K562 (cell line): ENCODE data around the gene NCAM2. TPM values are rescaled to one million over a fixed set of nuclear protein-coding genes. Genes with fewer than 3 reads are reported as not detected.
A peak's percentile ranks its signal among the peaks of the same experiment; 100 is the strongest.

Experiments used
- EGR1 ChIP-seq: fragments of 450-650 bp; conservative IDR thresholded peaks from 2 replicates; pipeline ENCODE4 v1.6.1; 2017; ENCODE audit warnings: mild to moderate bottlenecking
- EHMT2 ChIP-seq: fragments of 450-650 bp; IDR thresholded peaks from 2 replicates; pipeline ENCODE4 v1.6.1; 2018; ENCODE audit warnings: antibody characterized with exemption
- FOXJ2 ChIP-seq: fragments of 200-800 bp; sonication (Bioruptor generic); IDR thresholded peaks from 2 replicates; pipeline ENCODE4 v1.6.1; 2016; ENCODE audit warnings: missing genetic modification characterization, missing compliant biosample characterization
- HIVEP1 ChIP-seq: fragments of 250-450 bp; sonication (Bioruptor Pico); IDR thresholded peaks from 2 replicates; pipeline ENCODE4 v1.4.0; 2020; ENCODE audit warnings: mild to moderate bottlenecking
- KDM1A ChIP-seq, 2 experiments: fragments of 450-650 bp; IDR thresholded peaks; 2 replicates each; pipeline ENCODE4 v1.6.1; 2016; ENCODE audit warnings: mild to moderate bottlenecking in 2 of 2
- KDM4B ChIP-seq, 2 experiments: fragments of 450-650 bp in 1 of 2; sonication (generic) in 1 of 2; IDR thresholded peaks; 2 replicates each; pipeline ENCODE4 v1.6.1; 2016 to 2017; ENCODE audit warnings: borderline replicate concordance in 2 of 2, antibody characterized with exemption in 1 of 2, low read depth in 1 of 2, mild to moderate bottlenecking in 1 of 2
- MTA3 ChIP-seq: fragments of 450-650 bp; formaldehyde crosslinking; IDR thresholded peaks from 2 replicates; pipeline ENCODE4 v1.6.1; 2017; ENCODE audit warnings: mild to moderate bottlenecking, borderline replicate concordance
- NCOA2 ChIP-seq, 2 experiments: fragments of 450-650 bp; IDR thresholded peaks; 2 replicates each; pipeline ENCODE4 v1.6.1; 2018; ENCODE audit warnings: mild to moderate bottlenecking in 2 of 2, moderate library complexity in 1 of 2; ENCODE audit not compliant: partially characterized antibody in 2 of 2
- OTX1 ChIP-seq: fragments of 450-650 bp; formaldehyde crosslinking; IDR thresholded peaks from 2 replicates; pipeline ENCODE4 v1.4.0; 2022; ENCODE audit warnings: mild to moderate bottlenecking
- RBM39 ChIP-seq: fragments of 200-400 bp; formaldehyde crosslinking; optimal IDR thresholded peaks from 2 replicates; pipeline ENCODE3; 2018; ENCODE audit warnings: low read depth, low read length
- TAF9B ChIP-seq: fragments of 450-650 bp; IDR thresholded peaks from 2 replicates; pipeline ENCODE4 v1.6.1; 2018; ENCODE audit warnings: mild to moderate bottlenecking; ENCODE audit not compliant: partially characterized antibody
- U2AF2 ChIP-seq: fragments of 200-400 bp; formaldehyde crosslinking; optimal IDR thresholded peaks from 2 replicates; pipeline ENCODE3; 2017; ENCODE audit warnings: low read depth, mild to moderate bottlenecking, low read length
- ZNF384 ChIP-seq: IDR thresholded peaks from 2 replicates; pipeline ENCODE4 v1.6.1; 2012; ENCODE audit warnings: low read depth, low read length, improper control_type of control experiment
- ZNF408 ChIP-seq: fragments of 250-450 bp; sonication (Bioruptor Pico); IDR thresholded peaks from 2 replicates; pipeline ENCODE4 v1.4.0; 2020; ENCODE audit warnings: low read depth, mild to moderate bottlenecking, moderate library complexity
- ZNF507 ChIP-seq: conservative IDR thresholded peaks from 2 replicates; pipeline ENCODE4 v1.6.1; 2017; ENCODE audit warnings: missing genetic modification characterization, missing compliant biosample characterization
- polyA plus RNA-seq, 8 experiments: library from polyadenylated mRNA; depleted of rRNA in 4 of 8; stranded (reverse) in 5 of 8; unstranded in 3 of 8; fragments of >200 nt; fragmentation: Nextera tagmentation in 2 of 8; fragmentation: Illumina TruSeq in 1 of 8; extraction: Ambion mirVana in 2 of 8; extraction: Trizol in 1 of 8; gene quantifications; 2 replicates each; pipeline versions ENCODE4 v1.2.1 to v1.2.3, GENCODE V29; 2011 to 2014; ENCODE audit warnings: inconsistent platforms in 1 of 8, missing spikeins in 1 of 8
- total RNA-seq, 7 experiments: library from RNA; depleted of rRNA in 6 of 7; stranded (reverse); fragments of >200 nt in 6 of 7; fragmentation: Illumina TruSeq in 2 of 7; extraction: Trizol in 2 of 7; gene quantifications; 2 replicates each; pipeline versions ENCODE4 v1.2.1 to v1.2.3, GENCODE V29; 2011 to 2021; ENCODE audit warnings: low replicate concordance in 1 of 7
- TF ChIP-seq, protein P1 (sequence below): sonication (generic); formaldehyde crosslinking; IDR thresholded peaks from 2 replicates; pipeline ENCODE4 v1.8.0; 2023; ENCODE audit warnings: mild to moderate bottlenecking, missing genetic modification reagents
- TF ChIP-seq, protein P2 (sequence below): fragments of 250-450 bp; sonication (Bioruptor Pico); IDR thresholded peaks from 2 replicates; pipeline ENCODE4 v1.4.0; 2020; ENCODE audit warnings: borderline replicate concordance
- TF ChIP-seq, protein P3 (sequence below): sonication (generic); formaldehyde crosslinking; IDR thresholded peaks from 2 replicates; pipeline ENCODE4 v1.8.0; 2023; ENCODE audit warnings: mild to moderate bottlenecking, missing genetic modification reagents
- TF ChIP-seq, protein P4 (sequence below): sonication (generic); formaldehyde crosslinking; IDR thresholded peaks from 2 replicates; pipeline ENCODE4 v1.8.0; 2022; ENCODE audit warnings: mild to moderate bottlenecking, missing genetic modification reagents

Gene NCAM2
- total and polyA plus RNA-seq, 9 of the 15 experiments (the other 6 are each of a cell fraction or from before 2014, with no cell fraction given), result 14.0 to 58.2 (median 27.8) TPM

DNA sequence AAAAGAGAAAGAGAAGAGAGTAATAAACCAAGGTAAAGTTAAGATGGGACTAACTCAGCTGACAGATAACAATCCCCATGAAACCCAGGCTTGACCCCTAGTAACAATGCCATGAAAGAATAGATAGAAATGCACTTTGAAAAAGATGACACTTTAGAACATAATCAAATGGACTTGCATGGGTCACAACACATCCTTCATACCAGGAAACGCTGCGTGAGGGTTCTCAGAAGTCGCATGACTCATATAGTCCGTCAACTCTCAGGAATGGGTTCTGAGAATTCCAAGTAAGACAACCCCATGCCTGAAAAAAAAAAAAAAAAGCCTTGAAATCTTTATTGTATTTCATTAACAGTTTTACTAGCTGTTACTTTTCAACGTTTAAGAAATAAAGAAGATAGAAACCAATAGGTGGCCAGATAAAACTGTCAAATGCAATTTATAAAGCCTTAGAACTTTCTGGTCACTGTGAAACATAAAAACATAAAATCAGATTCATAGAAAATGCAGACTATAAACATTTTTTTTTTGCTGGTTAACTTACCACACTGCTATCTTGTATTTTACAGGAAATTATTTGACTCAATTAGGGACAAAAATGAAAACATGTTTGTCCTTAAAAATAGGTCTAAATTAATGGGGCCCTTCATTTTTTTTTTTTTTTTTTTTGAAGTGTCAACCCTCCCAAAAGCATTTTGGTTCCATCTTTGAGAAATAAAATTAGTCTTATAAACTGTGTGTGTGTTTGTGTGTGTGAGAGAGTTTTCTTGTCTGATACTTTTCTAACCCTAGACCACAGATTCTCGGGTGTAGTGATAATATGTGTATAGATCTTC is 202.1 kb downstream of the NCAM2 start (continued):
- TF ChIP-seq, protein P1, sequence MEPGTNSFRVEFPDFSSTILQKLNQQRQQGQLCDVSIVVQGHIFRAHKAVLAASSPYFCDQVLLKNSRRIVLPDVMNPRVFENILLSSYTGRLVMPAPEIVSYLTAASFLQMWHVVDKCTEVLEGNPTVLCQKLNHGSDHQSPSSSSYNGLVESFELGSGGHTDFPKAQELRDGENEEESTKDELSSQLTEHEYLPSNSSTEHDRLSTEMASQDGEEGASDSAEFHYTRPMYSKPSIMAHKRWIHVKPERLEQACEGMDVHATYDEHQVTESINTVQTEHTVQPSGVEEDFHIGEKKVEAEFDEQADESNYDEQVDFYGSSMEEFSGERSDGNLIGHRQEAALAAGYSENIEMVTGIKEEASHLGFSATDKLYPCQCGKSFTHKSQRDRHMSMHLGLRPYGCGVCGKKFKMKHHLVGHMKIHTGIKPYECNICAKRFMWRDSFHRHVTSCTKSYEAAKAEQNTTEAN (CRISPR knock-in tag), result no peak
- TF ChIP-seq KDM1A (IDR thresholded peaks at IDR 0.05) (peak; percentile 44 to 65; a peak in 3 of 4 replicates), FOXJ2 (no peak), EHMT2 (peak; percentile 51; the same call in 1 of the 2 replicates), OTX1 (CRISPR knock-in tag) (no peak), RBM39 (no peak), KDM4B (IDR thresholded peaks at IDR 0.05; ENCODE audit: borderline replicate concordance in 2 of 2, low read depth in 1 of 2) (no peak), HIVEP1 (no peak), ZNF408 (no peak), ZNF507 (tag) (no peak), ZNF384 (peak; percentile 98), TAF9B (peak; percentile 86), NCOA2 (IDR thresholded peaks at IDR 0.05; ENCODE audit: partially characterized antibody in 2 of 2) (no peak), EGR1 (no peak), U2AF2 (no peak), MTA3 (0 out of 2 replicates have a peak, but pooled peaks have one; percentile 48)
- TF ChIP-seq, protein P2, sequence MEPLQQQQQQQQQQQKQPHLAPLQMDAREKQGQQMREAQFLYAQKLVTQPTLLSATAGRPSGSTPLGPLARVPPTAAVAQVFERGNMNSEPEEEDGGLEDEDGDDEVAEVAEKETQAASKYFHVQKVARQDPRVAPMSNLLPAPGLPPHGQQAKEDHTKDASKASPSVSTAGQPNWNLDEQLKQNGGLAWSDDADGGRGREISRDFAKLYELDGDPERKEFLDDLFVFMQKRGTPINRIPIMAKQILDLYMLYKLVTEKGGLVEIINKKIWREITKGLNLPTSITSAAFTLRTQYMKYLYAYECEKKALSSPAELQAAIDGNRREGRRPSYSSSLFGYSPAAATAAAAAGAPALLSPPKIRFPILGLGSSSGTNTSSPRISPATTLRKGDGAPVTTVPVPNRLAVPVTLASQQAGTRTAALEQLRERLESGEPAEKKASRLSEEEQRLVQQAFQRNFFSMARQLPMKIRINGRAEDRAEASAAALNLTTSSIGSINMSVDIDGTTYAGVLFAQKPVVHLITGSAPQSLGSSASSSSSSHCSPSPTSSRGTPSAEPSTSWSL (CRISPR knock-in tag), result no peak
- TF ChIP-seq, protein P3, sequence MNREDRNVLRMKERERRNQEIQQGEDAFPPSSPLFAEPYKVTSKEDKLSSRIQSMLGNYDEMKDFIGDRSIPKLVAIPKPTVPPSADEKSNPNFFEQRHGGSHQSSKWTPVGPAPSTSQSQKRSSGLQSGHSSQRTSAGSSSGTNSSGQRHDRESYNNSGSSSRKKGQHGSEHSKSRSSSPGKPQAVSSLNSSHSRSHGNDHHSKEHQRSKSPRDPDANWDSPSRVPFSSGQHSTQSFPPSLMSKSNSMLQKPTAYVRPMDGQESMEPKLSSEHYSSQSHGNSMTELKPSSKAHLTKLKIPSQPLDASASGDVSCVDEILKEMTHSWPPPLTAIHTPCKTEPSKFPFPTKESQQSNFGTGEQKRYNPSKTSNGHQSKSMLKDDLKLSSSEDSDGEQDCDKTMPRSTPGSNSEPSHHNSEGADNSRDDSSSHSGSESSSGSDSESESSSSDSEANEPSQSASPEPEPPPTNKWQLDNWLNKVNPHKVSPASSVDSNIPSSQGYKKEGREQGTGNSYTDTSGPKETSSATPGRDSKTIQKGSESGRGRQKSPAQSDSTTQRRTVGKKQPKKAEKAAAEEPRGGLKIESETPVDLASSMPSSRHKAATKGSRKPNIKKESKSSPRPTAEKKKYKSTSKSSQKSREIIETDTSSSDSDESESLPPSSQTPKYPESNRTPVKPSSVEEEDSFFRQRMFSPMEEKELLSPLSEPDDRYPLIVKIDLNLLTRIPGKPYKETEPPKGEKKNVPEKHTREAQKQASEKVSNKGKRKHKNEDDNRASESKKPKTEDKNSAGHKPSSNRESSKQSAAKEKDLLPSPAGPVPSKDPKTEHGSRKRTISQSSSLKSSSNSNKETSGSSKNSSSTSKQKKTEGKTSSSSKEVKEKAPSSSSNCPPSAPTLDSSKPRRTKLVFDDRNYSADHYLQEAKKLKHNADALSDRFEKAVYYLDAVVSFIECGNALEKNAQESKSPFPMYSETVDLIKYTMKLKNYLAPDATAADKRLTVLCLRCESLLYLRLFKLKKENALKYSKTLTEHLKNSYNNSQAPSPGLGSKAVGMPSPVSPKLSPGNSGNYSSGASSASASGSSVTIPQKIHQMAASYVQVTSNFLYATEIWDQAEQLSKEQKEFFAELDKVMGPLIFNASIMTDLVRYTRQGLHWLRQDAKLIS (CRISPR knock-in tag), result no peak
- TF ChIP-seq, protein P4, sequence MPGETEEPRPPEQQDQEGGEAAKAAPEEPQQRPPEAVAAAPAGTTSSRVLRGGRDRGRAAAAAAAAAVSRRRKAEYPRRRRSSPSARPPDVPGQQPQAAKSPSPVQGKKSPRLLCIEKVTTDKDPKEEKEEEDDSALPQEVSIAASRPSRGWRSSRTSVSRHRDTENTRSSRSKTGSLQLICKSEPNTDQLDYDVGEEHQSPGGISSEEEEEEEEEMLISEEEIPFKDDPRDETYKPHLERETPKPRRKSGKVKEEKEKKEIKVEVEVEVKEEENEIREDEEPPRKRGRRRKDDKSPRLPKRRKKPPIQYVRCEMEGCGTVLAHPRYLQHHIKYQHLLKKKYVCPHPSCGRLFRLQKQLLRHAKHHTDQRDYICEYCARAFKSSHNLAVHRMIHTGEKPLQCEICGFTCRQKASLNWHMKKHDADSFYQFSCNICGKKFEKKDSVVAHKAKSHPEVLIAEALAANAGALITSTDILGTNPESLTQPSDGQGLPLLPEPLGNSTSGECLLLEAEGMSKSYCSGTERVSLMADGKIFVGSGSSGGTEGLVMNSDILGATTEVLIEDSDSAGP (CRISPR knock-in tag), result no peak
